A673 (cell line): ENCODE data around the gene SVIL.

Experiments
- CTCF ChIP-seq: fragments of 300-800, 200-600 bp; sonication (generic); conservative IDR thresholded peaks from 2 replicates; pipeline ENCODE4 v1.5.1; 2017; ENCODE audit warnings: low read depth, mild to moderate bottlenecking, antibody characterized with exemption, low read length, moderate library complexity, mixed read lengths
- EZH2 ChIP-seq: fragments of 200-600 bp; sonication (generic); IDR thresholded peaks from 2 replicates; pipeline ENCODE4 v1.6.1; 2017; ENCODE audit warnings: borderline replicate concordance, low read depth, mild to moderate bottlenecking, mixed read lengths, antibody characterized with exemption, low read length; ENCODE audit not compliant: poor library complexity, severe bottlenecking

- TF ChIP-seq CTCF: no peak
- no peak for TF ChIP-seq EZH2
Observed at GRCh38 chr10:29524294-29524693, 110.5 kb downstream of the SVIL start.
